Vagina (tissue), 2 donors: ENCODE data around the gene USP20. TPM values are rescaled to one million over a fixed set of nuclear protein-coding genes. Genes with fewer than 3 reads are reported as not detected.
"Not testable (repeated sequence)": the region's sequence is repeated elsewhere in the genome, so short reads cannot be mapped to it uniquely, and the experiment has no call there.

Experiments
- DNase-seq, 2 donors: peaks; one replicate each; pipeline ENCODE4 v3.0.0-alpha.2; 2017; ENCODE audit errors: extremely low spot score in 2 of 2
- H3K27ac ChIP-seq: fragments of 200-600 bp; sonication (generic); one replicate; pipeline ENCODE4 v1.5.1; 2019
- H3K27me3 ChIP-seq: fragments of 200-600 bp; sonication (generic); one replicate; pipeline ENCODE4 v1.5.1; 2019
- H3K36me3 ChIP-seq, 2 donors: fragments of 200-600 bp; sonication (generic); one replicate each; pipeline ENCODE4 v1.5.1; 2017 to 2019
- H3K4me1 ChIP-seq: fragments of 200-600 bp; sonication (generic); one replicate; pipeline ENCODE4 v1.5.1; 2019
- H3K4me3 ChIP-seq, 2 donors: fragments of 200-600 bp; sonication (generic); 1 replicate in 1 of 2; 2 replicates in 1 of 2; pipeline ENCODE4 v1.5.1; 2016 to 2019
- H3K9me3 ChIP-seq: fragments of 200-600 bp; sonication (generic); one replicate; pipeline ENCODE4 v1.5.1; 2019
- CTCF ChIP-seq, 3 experiments: fragments of 450-650 bp in 2 of 3; fragments of 200-600 bp in 1 of 3; sonication (generic) in 1 of 3; IDR thresholded peaks; one replicate each; pipeline ENCODE4 v1.5.1; 2017 to 2019; ENCODE audit warnings: antibody characterized with exemption in 3 of 3, mild to moderate bottlenecking in 2 of 3, moderate library complexity in 2 of 3
- POLR2A ChIP-seq, 2 donors: fragments of 450-650 bp; IDR thresholded peaks; one replicate each; pipeline ENCODE4 v1.6.1; 2017; ENCODE audit warnings: antibody characterized with exemption in 2 of 2, mild to moderate bottlenecking in 2 of 2, moderate library complexity in 2 of 2
- POLR2AphosphoS5 ChIP-seq, 2 donors: sonication (generic); formaldehyde crosslinking; IDR thresholded peaks; one replicate each; pipeline ENCODE4 v1.9.0; 2017; ENCODE audit warnings: antibody characterized with exemption in 2 of 2, mild to moderate bottlenecking in 2 of 2, low read depth in 1 of 2; ENCODE audit not compliant: insufficient read depth in 1 of 2
- intact Hi-C: fragments of 100-400 bp; cut with DNase I; formaldehyde crosslinking; loops from one replicate; pipeline ENCODE4 v1.15.1; 2023
- total RNA-seq: library from RNA; depleted of rRNA; stranded (reverse); fragments of >200 nt; gene quantifications from one replicate; pipeline ENCODE4 v1.2.3, GENCODE V29; 2016

USP20 gene
- total RNA-seq, 1 donor from 2014 or later, result 29.5 TPM

- H3K27ac ChIP-seq, result no peak overlapping the region
Measured at GRCh38 chr9:129887334-129888292, 52.4 kb downstream of the USP20 start.

GRCh38 chr9:129888293-129889121 is 53.2 kb downstream of the USP20 start:
- no peaks in the 10 kb centered on the region for H3K36me3 ChIP-seq
- DNase-seq, result peak in 1 of 2 donors; percentile 89
- H3K27ac ChIP-seq, result no peak overlapping the region
- no peak overlapping the region for H3K4me3 ChIP-seq
- TF ChIP-seq POLR2A (IDR thresholded peaks at IDR 0.05), result no peak
- TF ChIP-seq POLR2AphosphoS5 (IDR thresholded peaks at IDR 0.05; ENCODE audit: insufficient read depth in 1 of 2, low read depth in 1 of 2), result peak in 1 of 2 donors; percentile 70
- intact Hi-C loops, result loop anchor here (10.0 kb wide), 2 partner anchors 216 to 466 kb away; no protein-coding TSS in a partner anchor
- no peaks in the 10 kb centered on the region for H3K9me3 ChIP-seq
- H3K27me3 ChIP-seq, result no peaks in the 10 kb centered on the region
- H3K4me1 ChIP-seq, result peaks cover 34% of the 10 kb centered on the region

More at GRCh38 chr9:129887334-129888292, 52.4 kb downstream of the USP20 start:
- H3K4me1 ChIP-seq, result peaks cover 34% of the 10 kb centered on the region
- no peaks in the 10 kb centered on the region for H3K27me3 ChIP-seq
- TF ChIP-seq POLR2A (IDR thresholded peaks at IDR 0.05) (no peak), CTCF (IDR thresholded peaks at IDR 0.05) (no peak), POLR2AphosphoS5 (IDR thresholded peaks at IDR 0.05; ENCODE audit: insufficient read depth in 1 of 2, low read depth in 1 of 2) (no peak)
- no peaks in the 10 kb centered on the region for H3K36me3 ChIP-seq
- no peaks in the 10 kb centered on the region for H3K9me3 ChIP-seq
- peak in 1 of 2 donors; percentile 79 for DNase-seq
- intact Hi-C loops, result loop anchor here (10.0 kb wide), 2 partner anchors 217 to 467 kb away; no protein-coding TSS in a partner anchor
- H3K4me3 ChIP-seq, result no peak overlapping the region

- DNase-seq, result peak in 1 of 2 donors; percentile 82
- TF ChIP-seq CTCF (IDR thresholded peaks at IDR 0.05) (no peak), POLR2A (IDR thresholded peaks at IDR 0.05) (no peak), POLR2AphosphoS5 (IDR thresholded peaks at IDR 0.05; ENCODE audit: insufficient read depth in 1 of 2, low read depth in 1 of 2) (no peak)
- Histone ChIP-seq H3K9me3 (no peaks in the 10 kb centered on the region), H3K36me3 (no peaks in the 10 kb centered on the region), H3K27ac (no peak overlapping the region), H3K27me3 (no peaks in the 10 kb centered on the region), H3K4me3 (no peak overlapping the region), H3K4me1 (peaks cover 28% of the 10 kb centered on the region)
- intact Hi-C loops, result loop anchor here (10.0 kb wide), 2 partner anchors 215 to 465 kb away; no protein-coding TSS in a partner anchor
Measured at GRCh38 chr9:129889122-129889940, 54.1 kb downstream of the USP20 start.

GRCh38 chr9:129889941-129890717 is 54.9 kb downstream of the USP20 start:
- peak overlapping the region in 1 of 2 donors; percentile 1 for H3K4me3 ChIP-seq
- no peak for TF ChIP-seq CTCF (IDR thresholded peaks at IDR 0.05)
- TF ChIP-seq POLR2A (IDR thresholded peaks at IDR 0.05), result no peak
- TF ChIP-seq POLR2AphosphoS5 (IDR thresholded peaks at IDR 0.05; ENCODE audit: insufficient read depth in 1 of 2, low read depth in 1 of 2), result no peak
- H3K27ac ChIP-seq, result peak overlapping the region; percentile 33
- DNase-seq, result peak in 1 of 2 donors; percentile 75
- peaks cover 0 to 5% of the 10 kb centered on the region in 2 donors for H3K36me3 ChIP-seq
- intact Hi-C loops, result loop anchor here (10.0 kb wide), 2 partner anchors 215 to 465 kb away; no protein-coding TSS in a partner anchor
- H3K27me3 ChIP-seq, result no peaks in the 10 kb centered on the region
- peaks cover 21% of the 10 kb centered on the region for H3K4me1 ChIP-seq
- H3K9me3 ChIP-seq, result no peaks in the 10 kb centered on the region

GRCh38 chr9:129890718-129891299 is 55.6 kb downstream of the USP20 start:
- H3K9me3 ChIP-seq, DNase-seq, H3K27me3 ChIP-seq, intact Hi-C loops: not testable (repeated sequence)
- Histone ChIP-seq H3K4me1 (peaks cover 17% of the 10 kb centered on the region), H3K4me3 (peak overlapping the region in 1 of 2 donors; percentile 1), H3K36me3 (peaks cover 0 to 11% of the 10 kb centered on the region in 2 donors), H3K27ac (peak overlapping the region; percentile 33)
